Right lobe of liver (tissue), 4 donors: ENCODE data around the gene CDKAL1.

Source experiments
- POLR2A ChIP-seq: fragments of 450-650 bp; IDR thresholded peaks from one replicate; pipeline ENCODE4 v1.6.1; 2017; ENCODE audit warnings: antibody characterized with exemption, mild to moderate bottlenecking
- TF ChIP-seq, protein P1 (sequence below), 4 donors: fragments of 200-600 bp in 3 of 4; fragments of 450-650 bp in 1 of 4; IDR thresholded peaks; one replicate each; pipeline versions ENCODE4 v1.5.1 to v1.8.0; 2016 to 2022; ENCODE audit warnings: antibody characterized with exemption in 4 of 4, mild to moderate bottlenecking in 2 of 4
- donor health status: DM: no; HTN: no; CAD: no.
- donor health status: DM: no; HTN: no; CAD: no.
- donor health status: DM: no; HTN: yes; CAD: no.

DNA sequence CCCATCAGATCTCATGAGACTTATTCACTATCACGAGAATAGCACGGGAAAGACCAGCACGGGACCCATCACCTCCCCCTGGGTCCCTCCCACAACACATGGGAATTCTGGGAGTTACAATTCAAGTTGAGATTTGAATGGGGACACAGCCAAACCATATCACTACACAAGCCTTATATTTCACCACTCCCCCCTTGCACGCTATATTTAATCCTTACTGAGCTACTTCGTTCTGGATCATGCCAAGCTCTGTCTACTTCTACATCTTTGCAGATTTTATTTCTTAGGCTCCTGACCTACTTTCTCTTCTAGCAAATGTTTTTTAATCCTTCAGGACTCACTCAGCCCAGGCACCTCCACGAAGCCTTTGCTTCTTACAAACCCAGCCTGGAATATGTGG, 606.7 kb downstream of the CDKAL1 start:
- TF ChIP-seq, protein P1, sequence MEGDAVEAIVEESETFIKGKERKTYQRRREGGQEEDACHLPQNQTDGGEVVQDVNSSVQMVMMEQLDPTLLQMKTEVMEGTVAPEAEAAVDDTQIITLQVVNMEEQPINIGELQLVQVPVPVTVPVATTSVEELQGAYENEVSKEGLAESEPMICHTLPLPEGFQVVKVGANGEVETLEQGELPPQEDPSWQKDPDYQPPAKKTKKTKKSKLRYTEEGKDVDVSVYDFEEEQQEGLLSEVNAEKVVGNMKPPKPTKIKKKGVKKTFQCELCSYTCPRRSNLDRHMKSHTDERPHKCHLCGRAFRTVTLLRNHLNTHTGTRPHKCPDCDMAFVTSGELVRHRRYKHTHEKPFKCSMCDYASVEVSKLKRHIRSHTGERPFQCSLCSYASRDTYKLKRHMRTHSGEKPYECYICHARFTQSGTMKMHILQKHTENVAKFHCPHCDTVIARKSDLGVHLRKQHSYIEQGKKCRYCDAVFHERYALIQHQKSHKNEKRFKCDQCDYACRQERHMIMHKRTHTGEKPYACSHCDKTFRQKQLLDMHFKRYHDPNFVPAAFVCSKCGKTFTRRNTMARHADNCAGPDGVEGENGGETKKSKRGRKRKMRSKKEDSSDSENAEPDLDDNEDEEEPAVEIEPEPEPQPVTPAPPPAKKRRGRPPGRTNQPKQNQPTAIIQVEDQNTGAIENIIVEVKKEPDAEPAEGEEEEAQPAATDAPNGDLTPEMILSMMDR (IDR thresholded peaks at IDR 0.05) = no peak
- TF ChIP-seq POLR2A = no peak
